ENCODE data around the gene GCFC2.

- TF ChIP-seq CTCF (IDR thresholded peaks at IDR 0.05) (no peak), POLR2A (IDR thresholded peaks at IDR 0.05) (no peak)
Measured at GRCh38 chr2:75676464-75676863, 34.3 kb downstream of the GCFC2 start.

All from right lobe of liver (tissue), 4 donors.